Right renal cortex interstitium (tissue), 3 donors: ENCODE results near the gene SPINT3. TPM values are rescaled to one million over a fixed set of nuclear protein-coding genes. Genes with fewer than 3 reads are reported as not detected.

ENCODE experiments used
- DNase-seq, 3 donors: peaks; one replicate each; pipeline ENCODE4 v3.0.0-alpha.2; 2013; ENCODE audit warnings: low read depth in 3 of 3, low spot score in 2 of 3
- polyA plus RNA-seq, 3 donors: library from polyadenylated mRNA; unstranded; fragments of 120-200 nt; gene quantifications; one replicate each; pipeline ENCODE4 v1.2.1, GENCODE V29; 2013; ENCODE audit not compliant: insufficient read length in 3 of 3

Gene SPINT3
- polyA plus RNA-seq, 3 donors = not detected

DNA sequence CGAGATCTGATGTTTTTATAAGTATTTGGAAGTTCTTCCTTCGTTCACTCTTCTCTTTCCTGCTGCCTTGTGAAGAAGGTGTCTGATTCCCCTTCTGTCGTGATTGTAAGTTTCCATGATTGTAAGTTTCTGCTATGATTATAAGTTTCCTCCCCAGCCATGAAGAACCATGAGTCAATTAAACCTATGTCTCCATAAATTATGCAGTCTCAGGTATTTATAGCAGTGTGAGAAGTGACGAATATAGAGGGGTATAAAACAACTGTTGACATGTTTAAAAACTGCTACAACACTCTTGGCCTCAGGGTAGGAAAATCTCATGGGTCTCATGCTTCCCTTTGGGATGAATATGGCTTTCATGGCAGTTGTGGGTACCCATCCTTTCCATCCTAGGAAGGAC, 51.7 kb downstream of the SPINT3 start:
- no peak for DNase-seq

GRCh38 chr20:45462711-45463509, 52.5 kb downstream of the SPINT3 start:
- no peak for DNase-seq

Other genes starting within 250 kb of the SPINT3 start
- gene RBPJL, start 208.8 kb downstream of the SPINT3 start, polyA plus RNA-seq = not detected
- under 1 TPM; 0.13 to 0.33 (median 0.17) TPM for gene MATN4, start 207.3 kb downstream of the SPINT3 start, polyA plus RNA-seq
- 100 to 1,000 TPM; 163 to 174 (median 172) TPM for gene SDC4, start 167.2 kb downstream of the SPINT3 start, polyA plus RNA-seq
- 10 to 100 TPM; 32.3 to 33.8 (median 33.8) TPM for gene SYS1, start 152.5 kb downstream of the SPINT3 start, polyA plus RNA-seq
- gene TP53TG5, start 137.3 kb downstream of the SPINT3 start, polyA plus RNA-seq = 1 to 10 TPM in 1 of 3 donors, under 1 TPM in 2; 0.76 to 1.3 (median 0.79) TPM
- gene DBNDD2, start 107.3 kb downstream of the SPINT3 start, polyA plus RNA-seq = 10 to 100 TPM; 25.0 to 31.1 (median 27.0) TPM
- 100 to 1,000 TPM in 1 of 3 donors, 10 to 100 TPM in 2; 90.8 to 101 (median 97.5) TPM for gene PIGT, start 99.5 kb downstream of the SPINT3 start, polyA plus RNA-seq
- gene WFDC2, start 45.9 kb downstream of the SPINT3 start, polyA plus RNA-seq = 100 to 1,000 TPM; 141 to 180 (median 177) TPM
- under 1 TPM in 1 of 3 donors, not detected in 2; 0.19 TPM for gene WFDC6, start 23.9 kb upstream of the SPINT3 start, polyA plus RNA-seq
- under 1 TPM; 0.10 to 0.36 (median 0.32) TPM for gene EPPIN, start 31.8 kb upstream of the SPINT3 start, polyA plus RNA-seq
- under 1 TPM in 1 of 3 donors, not detected in 2; 0.12 TPM for gene WFDC8, start 63.7 kb upstream of the SPINT3 start, polyA plus RNA-seq
- gene WFDC10A, start 114.1 kb upstream of the SPINT3 start, polyA plus RNA-seq = not detected
- gene WFDC9, start 115.7 kb upstream of the SPINT3 start, polyA plus RNA-seq = not detected
- gene WFDC11, start 154.6 kb upstream of the SPINT3 start, polyA plus RNA-seq = not detected
- not detected for gene WFDC13, start 186.4 kb upstream of the SPINT3 start, polyA plus RNA-seq
- gene WFDC10B, start 189.4 kb upstream of the SPINT3 start, polyA plus RNA-seq = not detected
- gene SPINT4, start 206.7 kb upstream of the SPINT3 start, polyA plus RNA-seq = not detected